GM19397 (cell line): Measurements from ENCODE around the gene GNPTAB.

Source experiments
- ATAC-seq: cut with Tn5 transposase; IDR thresholded peaks from one replicate; pipeline ENCODE4 v1.9.1; 2021; ENCODE audit warnings: mild to moderate bottlenecking, moderate library complexity; ENCODE audit not compliant: unreplicated experiment

Gene GNPTAB

DNA sequence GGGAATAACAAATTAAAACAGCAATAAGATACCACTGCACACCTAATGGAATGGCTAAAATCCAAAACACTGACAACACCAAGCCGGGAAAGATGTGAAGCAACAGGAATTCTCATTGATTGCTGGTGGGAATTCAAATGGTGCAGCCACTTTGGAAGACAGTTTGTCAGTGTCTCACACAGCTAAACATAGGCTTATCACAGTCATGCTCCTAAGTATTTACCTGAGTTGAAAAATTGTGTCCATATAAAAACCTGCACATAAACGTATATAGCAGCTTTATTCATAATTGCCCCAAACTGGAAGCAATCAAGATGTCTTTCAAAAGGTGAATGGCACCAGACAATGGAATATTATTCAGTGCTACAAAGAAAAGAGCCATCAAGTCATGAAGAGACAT is 21.6 kb downstream of the GNPTAB start:
- no peak for ATAC-seq

DNA sequence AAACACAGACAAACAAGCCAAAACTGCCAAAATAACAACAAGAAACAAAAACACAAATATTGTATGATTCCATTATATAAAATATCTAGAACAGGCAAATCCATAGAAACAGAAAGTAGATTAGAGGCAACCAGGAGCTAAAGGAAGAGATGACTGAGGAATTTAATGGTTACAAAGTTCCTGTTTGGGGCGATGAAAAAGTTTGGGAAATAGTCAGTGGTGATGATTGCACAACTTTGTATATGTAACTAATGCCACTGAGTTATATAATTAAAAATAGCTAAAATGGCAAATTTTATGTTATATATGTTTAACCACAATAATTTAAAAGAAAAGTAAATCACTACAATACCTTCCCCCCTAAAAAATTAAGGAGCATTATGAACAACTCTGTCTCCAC is 24.5 kb downstream of the GNPTAB start:
- ATAC-seq = no peak

DNA sequence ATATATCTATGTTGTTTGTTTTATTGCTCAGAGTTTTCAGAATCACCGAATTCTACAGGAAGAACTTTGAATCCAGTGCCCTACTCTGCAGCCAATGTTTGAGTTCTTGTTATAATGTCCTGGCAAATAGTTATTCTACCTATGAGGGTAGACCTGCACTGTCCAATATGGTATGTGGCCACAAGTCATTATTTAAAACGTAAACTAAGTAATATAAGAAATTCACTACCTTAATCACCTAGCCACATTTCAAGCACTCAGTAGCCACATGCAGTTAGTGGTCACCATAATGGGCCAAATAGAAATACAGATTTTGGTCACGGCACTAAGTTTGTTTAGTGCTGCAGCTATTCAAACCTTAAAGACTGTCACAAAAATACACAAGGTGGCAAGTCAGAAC is 26.4 kb downstream of the GNPTAB start:
- no peak for ATAC-seq

DNA sequence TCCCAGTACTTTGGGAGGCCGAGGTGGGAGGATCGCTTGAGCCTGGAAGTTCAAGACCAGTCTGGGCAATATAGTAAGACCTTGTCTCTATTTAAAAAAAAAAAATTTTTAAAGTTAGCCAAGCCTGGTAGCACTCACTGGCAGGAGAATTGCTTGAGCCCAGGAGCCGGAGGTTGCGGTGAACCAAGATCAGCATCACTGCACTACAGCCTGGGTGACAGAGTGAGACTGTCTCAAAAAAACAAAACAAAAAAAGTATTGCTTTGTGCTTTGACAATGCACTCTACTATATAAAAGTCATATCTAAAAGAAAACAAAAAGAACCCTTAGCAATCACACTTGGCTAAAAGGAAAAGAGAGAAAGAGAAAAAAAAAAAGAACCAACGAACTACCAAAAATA is 26.8 kb downstream of the GNPTAB start:
- ATAC-seq = no peak

DNA sequence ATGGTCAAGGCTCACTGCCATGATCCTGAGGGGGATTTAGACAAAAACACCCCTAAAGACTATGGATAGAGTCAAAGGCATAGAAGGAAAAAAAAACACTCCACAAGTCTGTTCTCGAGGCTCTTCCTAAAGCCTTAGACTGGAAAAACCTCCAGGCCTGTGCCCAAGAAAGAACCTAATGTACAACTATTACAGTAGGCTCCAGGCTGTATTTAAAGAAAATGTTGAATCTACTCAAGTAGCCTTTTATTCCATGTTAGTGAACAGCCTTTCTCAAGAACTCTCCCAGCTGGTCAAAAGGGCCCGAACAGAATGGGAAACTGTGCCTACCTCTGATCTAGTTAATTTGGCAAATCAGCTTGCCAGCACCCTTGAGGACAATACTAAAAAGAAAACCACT is 28.3 kb downstream of the GNPTAB start:
- no peak for ATAC-seq

DNA sequence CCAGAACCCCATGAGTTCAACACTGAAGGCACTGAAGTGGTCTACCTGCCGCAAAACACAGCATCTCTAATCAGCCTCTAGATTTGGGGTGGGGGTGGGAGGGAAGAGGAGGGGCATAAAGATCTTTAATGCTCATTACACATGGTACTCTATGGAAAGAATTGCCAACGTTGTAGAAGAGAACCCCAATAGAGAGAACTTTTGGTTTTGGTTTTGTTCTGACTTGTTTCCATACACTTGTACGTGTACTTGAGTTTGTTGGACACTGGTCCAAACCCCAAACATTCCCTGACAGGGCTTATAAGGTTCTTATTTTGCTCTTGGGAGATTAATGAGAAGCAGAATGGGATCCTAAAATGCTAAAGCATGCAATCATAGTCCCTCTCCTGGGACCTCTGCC is 31.0 kb downstream of the GNPTAB start:
- ATAC-seq = no peak

DNA sequence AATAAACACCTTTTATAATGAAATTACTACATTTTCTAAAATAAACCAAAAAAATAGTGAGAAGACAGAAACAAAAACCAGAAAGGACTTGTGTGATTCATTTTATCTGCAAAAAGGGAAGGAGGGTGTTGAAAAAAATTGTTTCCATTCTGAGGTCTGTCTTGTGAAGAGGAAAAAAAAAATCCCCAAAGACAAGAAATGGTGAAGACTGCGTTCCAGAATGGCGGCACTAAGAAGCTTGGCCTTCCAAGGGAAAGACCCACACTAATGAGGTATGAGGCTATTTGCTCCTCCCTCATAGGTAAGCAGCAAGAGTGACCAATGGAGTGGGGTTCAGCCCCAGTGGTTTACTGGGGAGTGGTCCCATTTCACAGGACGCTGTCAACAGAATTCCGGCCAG is 35.0 kb downstream of the GNPTAB start:
- ATAC-seq = no peak

DNA sequence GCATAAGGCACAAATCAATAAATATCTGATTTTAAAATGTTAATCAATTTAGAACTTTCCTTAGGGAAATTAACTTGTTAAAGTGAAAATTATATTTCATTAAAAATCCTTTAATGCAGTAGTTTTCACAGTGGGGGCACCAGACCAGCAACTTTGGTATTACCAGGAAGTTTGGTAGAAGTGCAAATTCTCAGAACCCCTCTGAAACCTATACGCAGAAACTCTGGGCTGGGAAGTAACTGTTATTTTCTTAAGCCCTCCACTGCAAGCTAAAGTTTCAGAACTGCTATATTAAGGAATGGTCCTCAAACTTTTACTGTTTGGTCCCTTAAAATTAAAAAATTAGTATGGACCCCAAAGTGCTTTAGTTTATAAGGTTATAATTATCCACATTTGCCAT is 35.7 kb downstream of the GNPTAB start:
- no peak for ATAC-seq

DNA sequence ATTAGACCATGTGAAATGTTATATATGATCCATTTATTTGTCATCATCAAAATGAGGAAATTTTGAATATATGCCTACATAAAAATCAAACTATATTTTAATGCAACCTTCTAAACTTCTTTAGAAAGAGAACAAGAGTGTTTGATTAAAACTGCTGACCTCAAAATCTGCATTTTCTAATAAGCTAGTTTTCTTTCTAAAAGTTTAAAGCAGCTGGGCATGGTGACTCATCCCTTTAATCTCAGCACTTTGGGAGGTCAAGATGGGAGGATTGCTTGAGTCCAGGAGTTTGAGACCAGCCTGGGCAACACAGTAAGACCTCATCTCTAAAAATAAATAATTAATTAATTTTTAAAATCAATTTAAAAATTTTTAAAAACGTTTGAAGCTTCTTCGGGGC is 36.2 kb downstream of the GNPTAB start:
- no peak for ATAC-seq

DNA sequence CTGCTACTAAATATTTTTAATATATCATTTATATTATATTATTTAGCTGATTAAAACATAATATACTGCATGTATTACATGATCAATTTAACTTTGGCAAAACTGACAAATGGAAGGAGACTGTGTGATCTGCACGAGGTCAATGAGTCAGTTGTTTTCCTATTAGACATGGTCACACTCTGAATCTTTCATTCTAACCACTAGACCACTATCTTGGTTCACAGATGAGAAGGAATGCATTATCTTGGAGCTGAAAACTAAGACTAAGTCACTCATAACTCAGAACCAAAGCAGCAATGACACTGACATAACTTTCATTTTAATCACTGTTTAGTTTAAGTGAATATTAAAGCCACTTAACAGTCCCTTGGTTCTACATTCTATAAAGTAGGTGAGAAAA is 37.4 kb downstream of the GNPTAB start:
- no peak for ATAC-seq

DNA sequence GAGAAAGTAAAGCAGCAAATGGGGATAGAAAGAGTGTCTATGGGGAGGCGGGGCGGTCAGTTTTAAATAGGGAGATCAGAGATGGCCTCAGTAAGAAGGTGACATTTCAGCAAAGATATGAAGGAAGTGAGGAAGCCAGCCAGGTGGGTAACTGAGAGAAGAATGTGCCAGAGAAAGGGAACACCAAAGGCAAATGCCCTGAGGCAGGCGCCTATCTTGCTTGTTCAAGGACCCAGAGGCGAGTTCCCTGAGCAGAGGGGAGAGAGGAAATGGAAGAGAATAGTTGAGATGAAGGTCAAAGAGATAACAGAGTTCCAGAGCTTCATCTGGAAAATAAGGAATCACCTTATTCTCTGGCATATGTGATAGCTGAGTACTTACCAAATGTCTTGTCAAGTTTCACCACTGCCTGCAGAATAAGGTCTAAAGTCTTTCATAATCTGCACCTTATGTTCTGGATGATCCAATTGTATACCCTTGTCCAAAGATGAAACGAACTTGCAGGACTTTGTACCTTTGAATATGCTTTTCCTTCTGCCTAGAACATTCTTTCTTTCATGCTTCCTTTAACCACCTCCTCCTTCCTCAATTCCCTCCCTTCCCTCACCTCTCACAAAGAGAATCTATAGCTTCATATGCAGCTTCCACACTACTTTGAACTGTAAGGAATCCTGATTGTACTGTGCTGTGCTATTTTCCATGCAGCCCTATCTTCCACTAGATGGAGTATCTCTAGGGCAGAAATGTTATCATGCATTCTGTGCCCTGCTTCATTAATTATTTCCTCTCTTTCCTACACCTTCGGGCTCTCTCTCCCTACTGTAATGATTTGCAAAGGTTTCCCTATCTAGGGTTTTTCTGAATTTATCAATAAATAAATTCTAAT is 38.5 kb downstream of the GNPTAB start:
- no peak for ATAC-seq

DNA sequence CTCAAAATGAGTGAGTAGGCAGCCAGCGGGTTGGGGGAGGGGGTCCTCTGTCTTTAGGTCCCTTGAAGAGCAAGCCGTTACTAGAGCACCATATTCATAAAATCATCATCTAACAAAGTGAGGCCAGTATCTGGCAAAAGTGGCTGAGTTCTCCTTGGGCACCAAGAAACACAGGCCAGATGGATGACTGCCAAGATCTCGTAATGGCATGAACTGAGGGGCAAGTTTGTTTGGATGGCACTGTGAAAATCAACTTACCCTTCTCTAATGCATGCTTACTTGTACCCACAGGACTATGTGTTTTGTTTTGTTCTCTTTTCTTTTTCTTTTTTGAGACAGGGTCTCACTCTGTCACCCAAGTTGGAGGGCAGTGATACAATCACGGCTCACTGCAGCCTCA is 41.6 kb downstream of the GNPTAB start:
- no peak for ATAC-seq

DNA sequence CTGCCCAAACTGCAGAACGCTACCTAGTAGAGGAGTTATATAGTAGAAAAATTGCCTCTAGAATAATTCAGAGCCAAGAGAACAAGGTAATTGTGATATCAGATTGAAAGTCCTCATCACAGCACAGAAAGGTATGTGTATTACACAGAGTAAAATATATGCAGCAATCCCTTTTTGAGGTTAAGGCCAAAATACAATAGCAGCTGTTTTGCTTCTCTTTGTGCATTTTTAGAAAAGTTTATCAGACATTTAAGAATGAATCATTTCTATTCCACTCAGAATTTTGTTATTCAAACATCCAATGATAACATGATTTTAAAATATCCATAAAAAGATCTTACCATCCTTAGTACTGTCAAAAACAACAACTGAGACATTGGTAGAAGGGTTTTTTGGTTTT is 45.1 kb downstream of the GNPTAB start:
- ATAC-seq = no peak

DNA sequence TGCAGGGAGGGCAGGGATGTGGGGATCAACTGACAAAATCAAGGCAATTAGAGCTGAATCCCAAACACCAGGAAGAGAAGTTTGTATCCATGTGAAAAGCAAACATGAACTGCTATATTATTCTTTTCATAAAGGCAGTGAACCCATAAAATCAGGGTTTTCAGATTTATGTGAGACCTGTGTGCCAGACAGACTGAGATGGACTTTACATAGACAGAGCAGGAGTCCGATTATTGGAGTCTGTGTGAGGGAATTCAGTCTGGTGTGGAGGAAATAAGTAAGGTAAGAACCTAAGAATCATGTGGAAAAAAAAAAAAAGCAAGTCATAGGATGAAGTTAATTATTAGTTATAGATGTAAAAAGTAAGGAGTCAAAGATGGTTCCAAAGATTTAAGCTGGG is 46.4 kb downstream of the GNPTAB start:
- ATAC-seq = no peak

DNA sequence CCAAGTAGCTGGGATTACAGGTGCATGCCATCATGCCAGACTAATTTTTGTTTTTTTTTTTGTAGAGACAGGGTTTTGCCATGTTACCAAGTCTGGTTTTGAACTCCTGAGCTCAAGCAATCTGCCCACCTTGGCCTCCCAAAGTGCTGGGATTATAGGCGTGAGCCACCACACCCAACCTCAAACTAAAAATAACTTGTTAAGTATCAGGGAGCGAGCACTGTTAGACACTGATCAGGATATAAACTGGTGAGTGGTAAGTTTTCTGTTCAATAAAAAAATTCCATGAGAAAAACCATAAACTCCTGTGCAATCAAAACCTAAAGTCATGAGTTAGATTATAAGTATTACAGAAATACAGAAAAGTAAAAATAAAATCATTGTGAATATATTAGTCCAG is 46.9 kb downstream of the GNPTAB start:
- no peak for ATAC-seq

DNA sequence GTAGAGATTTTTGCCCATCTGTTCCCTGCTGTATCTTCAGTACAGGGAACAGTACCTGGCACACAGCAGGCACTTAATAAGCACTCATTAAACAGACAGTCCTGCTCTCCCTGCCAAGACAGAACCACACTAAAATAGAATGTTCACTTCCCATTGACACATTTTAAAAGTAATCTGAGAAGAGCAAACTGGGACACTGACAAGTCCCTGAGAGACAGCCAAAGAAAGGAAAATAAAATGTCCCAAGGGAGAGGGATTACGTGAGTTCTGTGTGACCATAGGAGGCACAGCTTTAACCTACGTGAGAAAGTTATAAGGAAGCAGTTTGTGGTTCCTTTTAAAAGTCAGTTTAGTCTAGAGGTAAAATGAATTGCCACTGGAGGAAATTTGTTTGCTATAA is 47.6 kb downstream of the GNPTAB start:
- no peak for ATAC-seq

DNA sequence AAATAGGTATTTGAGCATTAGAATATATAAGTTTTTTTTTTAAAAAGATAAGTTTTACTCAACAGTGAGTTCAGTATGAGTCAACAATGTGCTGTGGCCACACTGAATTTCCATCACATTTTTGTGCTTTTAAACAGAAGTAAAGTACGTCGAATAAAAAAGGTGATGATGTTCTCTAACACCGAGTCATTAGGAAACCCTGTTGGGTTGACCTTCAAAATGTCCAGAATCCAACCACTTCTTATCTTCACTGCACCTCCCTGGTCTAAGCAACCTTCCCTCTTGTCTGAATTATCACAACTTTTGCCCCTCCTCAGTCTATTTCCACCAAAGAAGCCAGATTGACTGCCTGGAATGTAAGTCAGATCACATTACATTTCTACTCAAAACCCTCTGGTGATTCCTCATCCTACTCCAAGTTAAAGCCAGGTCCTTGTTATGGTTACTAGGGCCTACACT is 48.5 kb downstream of the GNPTAB start:
- no peak for ATAC-seq

DNA sequence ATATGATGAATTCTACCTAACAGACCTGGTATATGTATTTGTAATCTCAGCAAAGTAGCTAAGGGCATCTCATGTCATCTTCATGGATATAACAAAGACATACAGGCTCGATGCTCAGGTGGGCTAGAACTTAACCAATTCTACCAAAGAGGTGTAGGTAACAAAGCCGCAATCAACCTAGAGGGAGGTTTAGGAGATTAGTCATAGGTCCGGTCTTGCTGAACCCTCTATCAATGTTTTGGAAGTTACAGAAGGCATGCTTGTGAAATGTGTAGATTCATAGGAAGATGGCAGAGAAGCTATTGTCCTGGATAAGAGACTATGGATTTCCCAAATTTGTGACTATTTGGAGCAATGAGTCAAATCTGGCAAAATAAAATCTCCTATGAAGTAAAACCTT is 48.9 kb downstream of the GNPTAB start:
- ATAC-seq = no peak

DNA sequence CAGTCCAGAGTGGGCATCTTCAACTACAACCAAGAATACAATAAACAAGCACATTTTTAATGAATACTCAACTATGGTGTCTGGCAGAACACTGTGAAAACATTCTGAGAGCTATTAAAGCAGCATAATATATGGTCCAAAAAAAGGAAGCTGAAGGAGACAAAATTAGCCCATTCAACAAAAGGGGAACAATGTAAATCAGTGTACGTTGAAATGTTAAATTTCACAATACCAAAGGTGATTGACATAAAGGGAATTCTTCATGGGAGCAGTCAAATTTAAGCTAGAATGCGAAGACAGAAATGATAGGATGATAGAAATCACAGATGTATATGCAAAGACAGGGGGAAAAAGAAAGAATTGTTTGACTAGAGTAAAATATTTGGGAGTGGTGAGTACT is 50.2 kb downstream of the GNPTAB start:
- ATAC-seq = no peak

DNA sequence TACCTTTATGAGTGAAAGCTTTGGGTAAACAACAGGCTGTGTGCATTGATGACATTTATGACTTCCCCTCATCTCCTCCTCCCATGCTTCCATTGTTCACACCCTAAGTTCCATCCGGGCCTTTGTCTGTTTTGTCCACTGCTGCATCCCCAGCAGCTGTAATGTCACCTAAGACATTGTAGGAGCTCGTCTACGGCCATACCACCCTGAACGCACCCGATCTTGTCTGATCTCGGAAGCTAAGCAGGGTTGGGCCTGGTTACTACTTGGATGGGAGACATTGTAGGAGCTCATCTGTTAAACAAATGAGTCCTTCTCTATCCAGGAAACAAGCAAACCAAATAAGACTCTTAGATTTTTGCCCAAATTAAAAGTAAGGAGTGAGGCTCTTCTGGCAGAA is 51.1 kb downstream of the GNPTAB start:
- no peak for ATAC-seq

DNA sequence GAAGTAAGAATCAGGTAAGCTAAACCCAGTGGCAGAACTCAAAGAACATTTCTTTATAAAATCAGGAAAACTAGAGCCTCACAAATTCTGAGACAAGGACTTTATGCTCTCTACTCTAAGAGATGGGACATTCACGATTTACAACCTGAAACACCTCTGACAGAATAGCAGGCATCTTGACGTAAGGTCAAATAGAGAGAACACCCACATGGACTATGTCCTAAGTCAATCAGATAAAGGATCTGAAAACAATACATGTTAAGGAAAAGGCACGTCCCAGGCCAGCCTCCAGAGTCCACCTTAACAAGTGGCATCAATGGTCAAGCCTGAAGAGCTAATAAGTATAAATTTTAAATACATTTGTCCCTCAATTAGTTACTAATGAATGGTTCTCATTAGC is 51.6 kb downstream of the GNPTAB start:
- no peak for ATAC-seq

DNA sequence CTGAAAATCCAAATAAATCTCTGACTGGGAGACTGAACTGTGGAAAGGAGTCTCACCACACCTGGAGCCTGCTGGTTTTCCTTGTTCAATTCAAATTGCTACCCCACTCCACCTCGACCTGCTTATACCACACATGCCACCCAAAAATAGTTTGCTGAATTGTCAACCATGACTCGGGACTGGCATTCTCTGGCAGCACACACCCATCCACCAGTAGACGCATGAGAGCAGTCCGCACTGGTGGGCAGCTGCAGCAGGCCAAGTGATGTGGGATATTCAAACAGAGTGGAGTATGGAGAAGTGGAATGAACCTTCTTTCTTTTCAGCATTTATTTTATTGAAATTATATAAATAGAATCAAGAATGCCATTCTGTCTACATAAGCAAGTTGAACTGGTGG is 52.8 kb downstream of the GNPTAB start:
- ATAC-seq = no peak

DNA sequence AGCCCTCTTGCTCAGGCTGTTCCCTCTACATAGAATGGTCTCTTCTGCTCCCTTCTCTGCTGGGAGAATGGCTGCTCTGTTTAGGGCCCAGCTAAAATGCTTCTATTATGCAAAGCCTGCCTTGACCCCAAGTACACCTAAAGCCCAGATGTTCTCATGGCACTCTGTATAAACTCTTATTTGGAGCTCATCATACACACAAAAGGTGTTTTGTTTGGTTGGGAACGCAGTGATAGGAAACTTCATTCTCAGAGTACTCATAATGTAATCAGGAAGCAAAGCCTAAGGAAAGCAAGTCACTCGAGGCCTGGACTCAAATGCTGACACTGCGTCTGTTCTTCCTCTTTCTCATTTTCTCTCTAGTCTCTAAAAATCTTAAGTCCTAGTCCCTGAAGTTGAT is 53.3 kb downstream of the GNPTAB start:
- ATAC-seq = no peak
